K562 (cell line): ENCODE results near the gene PARD6B. TPM values are rescaled to one million over a fixed set of nuclear protein-coding genes. Genes with fewer than 3 reads are reported as not detected.

Source experiments
- ATF4 ChIP-seq: fragments of 450-650 bp; formaldehyde crosslinking; IDR thresholded peaks from 2 replicates; pipeline ENCODE4 v1.4.0; 2022; ENCODE audit warnings: mild to moderate bottlenecking, moderate library complexity
- ATF6 ChIP-seq: sonication (generic); formaldehyde crosslinking; IDR thresholded peaks from 2 replicates; pipeline ENCODE4 v1.4.0; 2020; ENCODE audit warnings: mild to moderate bottlenecking, missing genetic modification reagents
- BHLHE40 ChIP-seq: IDR thresholded peaks from 2 replicates; pipeline ENCODE4 v1.6.1; 2011; ENCODE audit warnings: low read length, improper control_type of control experiment
- CBX5 ChIP-seq: IDR thresholded peaks from 2 replicates; pipeline ENCODE4 v1.6.1; 2014; ENCODE audit warnings: low read depth, borderline replicate concordance
- FOXM1 ChIP-seq, 2 experiments: fragments of 450-650 bp in 1 of 2; sonication (generic) in 1 of 2; formaldehyde crosslinking in 1 of 2; IDR thresholded peaks; 2 replicates each; pipeline versions ENCODE4 v1.6.1 to v1.9.0; 2017 to 2022; ENCODE audit warnings: low read depth in 2 of 2, mild to moderate bottlenecking in 2 of 2, missing genetic modification reagents in 1 of 2, moderate library complexity in 1 of 2
- IRF2 ChIP-seq: sonication (generic); formaldehyde crosslinking; IDR thresholded peaks from 2 replicates; pipeline ENCODE4 v1.8.1; 2022; ENCODE audit warnings: mild to moderate bottlenecking, missing genetic modification reagents
- MYNN ChIP-seq, 2 experiments: sonication (generic); formaldehyde crosslinking in 1 of 2; IDR thresholded peaks; 2 replicates each; pipeline versions ENCODE4 v1.5.0 to v1.6.1; 2016 to 2020; ENCODE audit warnings: antibody characterized with exemption in 1 of 2, missing genetic modification reagents in 1 of 2
- PHF8 ChIP-seq: fragments of 200-600 bp; sonication (generic); IDR thresholded peaks from 2 replicates; pipeline ENCODE4 v1.6.1; 2012; ENCODE audit warnings: mixed run types, mild to moderate bottlenecking, inconsistent platforms, low read length, moderate library complexity, borderline replicate concordance
- RCOR1 ChIP-seq, 2 experiments: IDR thresholded peaks; 2 replicates each; pipeline ENCODE4 v1.6.1; 2012; ENCODE audit warnings: low read depth in 2 of 2, low read length in 2 of 2, borderline replicate concordance in 1 of 2, improper control_type of control experiment in 1 of 2
- STAT5A ChIP-seq: IDR thresholded peaks from 2 replicates; pipeline ENCODE4 v1.6.1; 2012; ENCODE audit warnings: low read length, inconsistent platforms, borderline replicate concordance
- TCF3 ChIP-seq: sonication (generic); formaldehyde crosslinking; IDR thresholded peaks from 2 replicates; pipeline ENCODE4 v1.4.0; 2020; ENCODE audit warnings: mild to moderate bottlenecking, missing genetic modification reagents
- XRCC3 ChIP-seq: fragments of 450-650 bp; IDR thresholded peaks from 2 replicates; pipeline ENCODE4 v1.6.1; 2017; ENCODE audit warnings: mild to moderate bottlenecking, moderate library complexity
- XRCC4 ChIP-seq: IDR thresholded peaks from one replicate; pipeline ENCODE4 v1.6.1; 2011; ENCODE audit not compliant: insufficient read depth, insufficient read length; ENCODE audit errors: extremely low read depth
- ZNF639 ChIP-seq, 2 experiments: fragments of 200-800 bp in 1 of 2; sonication (Bioruptor generic) in 1 of 2; sonication (generic) in 1 of 2; formaldehyde crosslinking in 1 of 2; IDR thresholded peaks in 1 of 2; conservative IDR thresholded peaks in 1 of 2; 2 replicates each; pipeline versions ENCODE4 v1.5.0 to v1.6.1; 2016 to 2020; ENCODE audit warnings: missing compliant biosample characterization in 1 of 2, missing genetic modification characterization in 1 of 2, missing genetic modification reagents in 1 of 2
- polyA plus RNA-seq, 8 experiments: library from polyadenylated mRNA; depleted of rRNA in 4 of 8; stranded (reverse) in 5 of 8; unstranded in 3 of 8; fragments of >200 nt; fragmentation: Nextera tagmentation in 2 of 8; fragmentation: Illumina TruSeq in 1 of 8; extraction: Ambion mirVana in 2 of 8; extraction: Trizol in 1 of 8; gene quantifications; 2 replicates each; pipeline versions ENCODE4 v1.2.1 to v1.2.3, GENCODE V29; 2011 to 2014; ENCODE audit warnings: inconsistent platforms in 1 of 8, missing spikeins in 1 of 8
- total RNA-seq, 7 experiments: library from RNA; depleted of rRNA in 6 of 7; stranded (reverse); fragments of >200 nt in 6 of 7; fragmentation: Illumina TruSeq in 2 of 7; extraction: Trizol in 2 of 7; gene quantifications; 2 replicates each; pipeline versions ENCODE4 v1.2.1 to v1.2.3, GENCODE V29; 2011 to 2021; ENCODE audit warnings: low replicate concordance in 1 of 7
- TF ChIP-seq, protein P1 (sequence below): fragments of 450-650 bp; IDR thresholded peaks from 2 replicates; pipeline ENCODE4 v1.6.1; 2014; ENCODE audit warnings: low read depth, mild to moderate bottlenecking, moderate library complexity, borderline replicate concordance

PARD6B gene
- total and polyA plus RNA-seq, 9 of the 15 experiments (the other 6 are each of a cell fraction or from before 2014, with no cell fraction given) = 1.7 to 12.3 (median 5.5) TPM

- TF ChIP-seq BHLHE40 (no peak; the same call in 1 of the 2 replicates), XRCC4 (no peak), ATF6 (CRISPR knock-in tag) (no peak), FOXM1 (IDR thresholded peaks at IDR 0.05; ENCODE audit: low read depth) (no peak), FOXM1 (CRISPR knock-in tag; IDR thresholded peaks at IDR 0.05; ENCODE audit: low read depth) (no peak), IRF2 (CRISPR knock-in tag) (no peak), CBX5 (no peak), RCOR1 (IDR thresholded peaks at IDR 0.05; ENCODE audit: borderline replicate concordance in 1 of 2, low read depth in 2 of 2, low read length in 2 of 2) (peak in 1 of 2 experiments; percentile 63; a peak in 2 of 4 replicates), XRCC3 (no peak), ZNF639 (CRISPR knock-in tag; conservative IDR thresholded peaks at IDR 0.05 in 1 of 2, IDR thresholded peaks at IDR 0.05 in 1 of 2) (peak in 1 of 2 experiments; percentile 58; a peak in 1 of 4 replicates), MYNN (IDR thresholded peaks at IDR 0.05) (no peak), MYNN (CRISPR knock-in tag; IDR thresholded peaks at IDR 0.05) (no peak), STAT5A (no peak), ATF4 (CRISPR knock-in tag) (no peak), PHF8 (peak; percentile 39; the same call in 1 of the 2 replicates), TCF3 (CRISPR knock-in tag) (no peak)
- TF ChIP-seq, protein P1, sequence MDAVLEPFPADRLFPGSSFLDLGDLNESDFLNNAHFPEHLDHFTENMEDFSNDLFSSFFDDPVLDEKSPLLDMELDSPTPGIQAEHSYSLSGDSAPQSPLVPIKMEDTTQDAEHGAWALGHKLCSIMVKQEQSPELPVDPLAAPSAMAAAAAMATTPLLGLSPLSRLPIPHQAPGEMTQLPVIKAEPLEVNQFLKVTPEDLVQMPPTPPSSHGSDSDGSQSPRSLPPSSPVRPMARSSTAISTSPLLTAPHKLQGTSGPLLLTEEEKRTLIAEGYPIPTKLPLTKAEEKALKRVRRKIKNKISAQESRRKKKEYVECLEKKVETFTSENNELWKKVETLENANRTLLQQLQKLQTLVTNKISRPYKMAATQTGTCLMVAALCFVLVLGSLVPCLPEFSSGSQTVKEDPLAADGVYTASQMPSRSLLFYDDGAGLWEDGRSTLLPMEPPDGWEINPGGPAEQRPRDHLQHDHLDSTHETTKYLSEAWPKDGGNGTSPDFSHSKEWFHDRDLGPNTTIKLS = no peak
Observed at GRCh38 chr20:50794846-50795634, 63.7 kb downstream of the PARD6B start, which contains the start of gene BCAS4 (continued).
